Activated CD4-positive, CD25-positive, alpha-beta regulatory T cell treated with anti-CD3 and anti-CD28 coated beads, Interleukin-2, amount 50 U/mL, for 16 hours (primary cell): ENCODE results near the gene FUOM.

Source experiments
- DNase-seq: peaks from one replicate; pipeline ENCODE4 v3.0.0-alpha.2; 2020; ENCODE audit warnings: low read depth, low spot score

FUOM gene

DNA sequence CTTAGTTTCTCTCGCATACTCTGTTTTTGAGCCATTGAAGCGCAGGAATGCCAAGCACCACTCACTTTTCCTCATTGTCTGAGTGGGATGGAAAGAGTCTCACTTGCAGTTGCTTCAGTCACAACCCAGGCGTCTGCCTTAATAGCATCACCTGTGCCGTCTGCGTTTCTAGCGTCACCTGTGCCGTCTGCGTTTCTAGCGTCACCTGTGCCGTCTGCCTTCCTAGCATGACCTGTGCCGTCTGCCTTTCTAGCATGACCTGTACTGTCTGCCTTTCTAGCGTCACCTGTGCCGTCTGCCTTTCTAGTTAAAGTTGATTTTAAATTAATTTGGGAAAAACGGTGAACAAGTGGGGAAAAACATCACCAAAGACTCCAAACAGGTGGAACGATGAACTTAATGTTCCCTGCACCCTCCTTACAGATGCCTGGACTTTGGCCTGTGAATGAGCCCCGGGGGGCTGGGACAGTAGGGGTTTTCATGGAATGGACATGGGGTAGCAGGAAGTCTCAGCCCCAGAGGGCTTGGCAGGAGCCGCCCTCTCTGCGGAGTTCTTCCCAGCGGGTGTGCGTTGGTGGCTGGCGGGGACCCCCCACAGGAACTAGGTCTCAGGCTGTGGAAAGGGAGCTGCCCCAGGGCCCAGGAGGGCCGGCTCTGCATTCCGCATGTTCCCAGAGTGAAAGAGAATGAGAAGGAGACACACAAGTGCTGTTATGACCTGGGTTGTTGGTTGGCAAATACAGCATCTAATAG lies 45.6 kb downstream of the FUOM start:
- DNase-seq: no peak

DNA sequence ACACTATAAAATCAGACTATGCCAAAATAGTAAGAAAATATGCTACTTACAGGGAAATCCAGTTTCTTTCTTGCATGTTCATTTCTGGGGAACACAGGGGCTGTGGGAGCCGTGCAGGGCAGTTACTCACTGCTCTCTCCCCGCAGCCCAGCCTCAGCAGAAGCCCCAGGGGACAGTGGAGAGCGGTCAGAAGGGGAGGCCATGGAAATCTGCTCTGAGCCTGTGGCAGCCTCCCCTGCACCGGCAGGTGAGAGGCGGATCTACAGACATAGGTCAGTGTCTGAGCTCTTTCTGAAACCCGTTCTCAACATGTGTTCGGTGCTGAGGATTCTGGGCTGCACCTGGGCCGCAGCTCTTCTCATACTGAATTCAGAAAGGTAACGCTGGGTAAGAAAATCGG lies 46.2 kb downstream of the FUOM start:
- no peak for DNase-seq

DNA sequence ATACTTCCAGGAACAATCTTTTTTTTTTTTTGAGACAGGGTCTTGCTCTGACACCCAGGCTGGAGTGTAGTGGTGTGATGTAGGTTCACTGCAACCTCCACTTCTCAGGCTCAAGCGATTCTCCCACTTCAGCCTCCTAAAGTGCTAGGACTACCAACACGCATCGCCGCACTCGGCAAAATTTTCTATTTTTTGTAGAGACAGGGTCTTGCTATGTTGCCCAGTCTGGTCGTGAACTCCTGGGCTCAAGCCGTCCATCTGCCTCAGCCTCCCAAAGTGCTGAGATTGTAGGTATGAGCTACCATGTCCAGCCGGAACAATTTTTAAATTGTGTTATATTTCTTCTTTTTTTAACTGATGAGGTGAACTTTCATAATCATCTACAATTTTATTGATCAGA lies 47.0 kb downstream of the FUOM start:
- DNase-seq: no peak

DNA sequence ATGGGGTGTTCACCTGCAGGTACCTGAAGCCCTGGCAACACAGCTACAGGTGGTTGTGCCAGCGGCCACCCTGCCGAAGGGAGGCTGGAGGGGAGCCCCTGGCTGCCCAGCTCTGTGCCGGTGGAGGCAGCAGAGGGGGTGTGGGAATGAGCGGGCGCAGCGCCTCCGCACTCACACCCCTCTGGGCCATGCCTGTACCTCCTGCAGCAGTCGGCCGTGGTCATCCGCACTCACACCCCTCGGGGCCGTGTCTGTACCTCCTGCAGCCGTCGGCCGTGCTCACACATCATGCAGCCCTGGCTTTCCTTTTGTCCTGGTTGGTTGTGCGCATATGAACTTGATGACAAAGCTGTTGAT lies 47.4 kb downstream of the FUOM start:
- DNase-seq: no peak

DNA sequence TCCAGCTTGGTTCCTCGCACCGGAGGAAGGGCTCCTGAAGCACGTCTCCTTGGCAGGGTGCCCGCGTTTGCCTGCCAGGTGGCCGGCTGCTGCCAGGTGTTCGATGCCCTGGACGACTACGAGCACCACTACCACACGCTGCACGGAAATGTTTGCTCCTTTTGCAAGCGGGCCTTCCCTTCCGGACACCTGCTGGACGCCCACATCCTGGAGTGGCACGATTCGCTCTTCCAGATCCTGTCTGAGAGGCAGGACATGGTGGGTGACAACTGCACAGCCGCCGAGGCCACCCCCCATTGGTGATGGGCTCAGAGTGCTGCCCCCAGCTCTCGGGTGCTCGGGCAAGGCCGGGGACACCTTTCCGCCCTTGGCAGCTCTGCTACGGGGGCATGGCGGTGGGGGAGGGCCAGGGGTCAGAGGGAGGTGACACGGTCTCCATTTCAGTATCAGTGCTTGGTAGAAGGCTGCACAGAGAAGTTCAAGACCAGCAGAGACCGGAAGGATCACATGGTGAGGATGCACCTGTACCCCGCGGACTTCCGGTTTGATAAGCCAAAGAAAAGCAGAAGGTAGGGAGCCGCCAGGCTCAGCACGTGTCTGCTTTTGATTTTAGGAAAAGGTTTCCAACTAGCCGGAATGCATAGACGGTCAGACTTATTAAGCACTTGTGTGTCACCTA lies 48.0 kb downstream of the FUOM start:
- DNase-seq: no peak

DNA sequence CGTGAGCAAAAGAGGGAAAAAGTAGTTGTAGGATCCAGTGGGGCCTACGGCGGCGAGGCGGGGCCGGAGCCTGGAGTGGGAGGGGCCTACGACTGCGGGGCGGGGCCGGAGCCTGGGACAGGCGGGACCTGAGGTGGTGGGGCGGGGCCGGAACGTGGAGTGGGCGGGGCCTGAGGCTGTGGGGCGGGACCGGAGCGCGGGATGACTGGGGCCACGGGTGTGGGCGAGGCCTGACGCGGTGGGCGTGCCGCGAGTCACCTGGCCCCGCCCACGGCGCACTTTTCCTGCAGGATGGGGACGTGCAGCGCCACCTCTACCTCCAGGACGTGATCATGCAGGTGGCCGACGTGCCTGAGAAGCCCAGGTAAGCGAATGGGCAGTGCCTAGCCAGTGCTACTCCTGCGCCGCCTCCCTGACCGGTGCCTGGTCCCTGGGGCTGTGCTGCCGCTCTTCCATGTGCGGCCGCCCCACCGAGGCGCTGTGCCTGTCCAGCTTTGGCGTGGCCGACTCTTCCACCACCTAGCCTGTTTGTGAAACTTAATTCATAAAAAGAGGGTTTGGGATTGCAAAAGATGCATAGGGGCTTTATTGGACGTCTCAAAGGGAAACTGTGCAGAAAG lies 48.6 kb downstream of the FUOM start:
- peak; percentile 78 for DNase-seq

DNA sequence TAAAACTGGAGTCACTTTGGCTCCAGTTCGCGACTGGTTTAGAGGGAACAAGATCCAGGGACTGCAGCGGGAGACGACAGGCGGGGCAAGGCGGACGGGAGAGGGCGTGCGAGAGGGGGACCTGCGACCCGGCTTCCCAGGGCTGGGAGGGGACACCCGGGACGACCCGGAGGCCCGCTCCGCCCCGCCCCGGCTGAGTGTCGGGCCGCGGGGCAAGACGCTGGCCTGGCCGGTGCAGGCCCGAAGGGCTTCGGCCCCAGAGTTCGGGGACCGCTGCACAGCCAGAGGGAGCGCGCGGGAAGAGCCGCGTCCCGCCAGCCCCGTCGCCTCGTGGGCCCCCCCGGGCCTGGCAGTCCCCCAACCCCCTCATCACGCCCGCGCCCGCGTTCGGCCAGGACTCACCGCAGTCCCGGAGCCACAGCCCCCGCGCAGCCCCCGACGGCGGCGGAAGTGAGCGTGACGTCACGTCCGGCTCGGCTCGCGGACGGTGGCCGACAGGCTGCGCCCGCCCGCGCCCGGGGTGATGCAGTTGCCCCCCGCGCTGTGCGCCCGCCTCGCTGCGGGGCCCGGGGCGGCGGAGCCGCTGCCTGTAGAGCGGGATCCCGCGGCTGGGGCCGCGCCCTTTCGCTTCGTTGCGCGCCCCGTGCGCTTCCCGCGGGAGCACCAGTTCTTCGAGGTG lies 49.3 kb downstream of the FUOM start, which contains the start of the genes TUBGCP2 and ZNF511:
Gene TUBGCP2 (minus strand): TSS at position 452 of the 679 bp plus-strand sequence. CDS start 5,931 bp downstream, outside the sequence.
Gene ZNF511 (plus strand): TSS at position 494 of the 679 bp plus-strand sequence. CDS start 30 bp downstream, at position 524.
- peak; percentile 76 for DNase-seq

DNA sequence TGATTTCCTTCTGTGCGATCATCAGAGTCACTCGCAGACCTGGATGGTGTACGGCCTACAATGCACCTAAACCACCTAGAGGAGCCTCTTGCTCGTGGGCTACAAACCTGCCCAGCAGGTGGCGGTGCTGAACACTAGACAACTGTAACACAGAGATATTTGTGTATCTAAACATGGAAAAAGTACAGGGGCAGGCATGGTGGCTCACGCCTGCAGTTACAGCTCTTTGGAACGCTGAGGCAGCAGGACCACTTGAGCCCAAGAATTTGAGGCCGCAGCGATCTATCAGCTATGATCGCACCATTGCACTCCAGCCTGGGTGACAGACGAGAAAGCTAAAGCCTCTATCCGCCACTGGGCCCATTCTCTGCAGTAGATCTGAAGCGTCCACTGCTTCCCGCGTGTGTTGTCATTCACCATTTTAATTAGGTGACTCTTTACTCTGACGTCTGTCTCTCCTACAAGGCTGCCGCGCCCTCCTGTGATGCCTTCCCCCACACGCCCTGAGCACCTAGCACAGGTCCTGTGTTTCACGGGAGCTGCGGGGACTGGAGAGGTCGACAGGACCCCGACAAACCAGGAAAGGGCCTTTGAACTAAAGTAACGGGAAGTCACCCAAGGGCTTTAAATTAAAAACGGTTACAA lies 49.9 kb downstream of the FUOM start:
- DNase-seq: peak; percentile 76

DNA sequence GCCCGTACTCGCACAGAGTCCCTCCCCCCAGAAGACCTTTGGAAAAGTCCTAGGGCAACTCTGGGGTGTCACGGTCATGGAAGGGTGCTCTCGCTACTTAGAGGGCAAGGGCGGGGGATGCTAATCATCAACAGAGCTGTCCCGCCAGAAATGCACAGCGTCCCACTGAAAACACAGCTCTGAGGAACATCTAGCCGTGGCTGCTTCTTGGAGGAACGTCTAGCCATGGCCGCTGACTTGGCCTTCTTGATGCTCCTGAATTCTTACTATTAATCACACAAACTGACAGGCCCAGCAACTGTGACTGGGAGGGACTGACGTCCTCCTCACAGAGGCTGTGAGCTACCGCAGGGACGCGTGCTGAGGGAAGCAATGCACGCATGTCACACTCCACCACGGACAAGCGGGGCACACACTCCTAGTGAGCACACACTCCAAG lies 50.9 kb downstream of the FUOM start:
- DNase-seq: no peak

DNA sequence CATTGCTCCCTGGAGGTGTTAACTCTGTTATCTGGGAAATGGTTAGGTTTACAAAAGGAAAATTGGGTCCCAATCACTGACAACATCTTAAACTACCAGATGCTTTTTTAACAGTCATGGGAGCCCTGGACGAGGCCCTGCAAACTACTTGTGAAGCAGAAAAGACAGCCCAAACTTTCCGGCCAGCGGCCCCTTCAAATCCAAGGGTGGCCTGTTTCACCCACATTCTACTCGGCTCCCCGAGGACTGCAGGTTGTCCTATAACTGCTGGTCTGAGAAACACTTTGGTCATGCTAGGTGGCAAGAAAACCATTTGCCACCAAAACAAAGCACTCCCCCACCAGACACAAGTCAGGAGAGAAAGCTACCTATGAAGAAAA lies 51.7 kb downstream of the FUOM start:
- no peak for DNase-seq
